ES-I3 (cell line): Measurements from ENCODE around the gene SPEG.

ENCODE experiments used
- H3K36me3 ChIP-seq: 2 replicates; pipeline ENCODE4 v1.6.1; 2013; ENCODE audit warnings: mild to moderate bottlenecking, low read length, control low read depth, moderate library complexity; ENCODE audit not compliant: insufficient read depth
- H3K4me1 ChIP-seq: 2 replicates; pipeline ENCODE4 v1.6.1; 2013; ENCODE audit warnings: mild to moderate bottlenecking, control low read depth, low read length; ENCODE audit not compliant: insufficient read depth
- H3K9ac ChIP-seq: 2 replicates; pipeline ENCODE4 v1.6.1; 2013; ENCODE audit warnings: low read depth, mild to moderate bottlenecking, low read length, moderate library complexity
- H3K9me3 ChIP-seq: 2 replicates; pipeline ENCODE4 v1.6.1; 2013; ENCODE audit warnings: mild to moderate bottlenecking, low read length, moderate library complexity; ENCODE audit not compliant: control insufficient read depth, insufficient read depth

The SPEG gene

DNA sequence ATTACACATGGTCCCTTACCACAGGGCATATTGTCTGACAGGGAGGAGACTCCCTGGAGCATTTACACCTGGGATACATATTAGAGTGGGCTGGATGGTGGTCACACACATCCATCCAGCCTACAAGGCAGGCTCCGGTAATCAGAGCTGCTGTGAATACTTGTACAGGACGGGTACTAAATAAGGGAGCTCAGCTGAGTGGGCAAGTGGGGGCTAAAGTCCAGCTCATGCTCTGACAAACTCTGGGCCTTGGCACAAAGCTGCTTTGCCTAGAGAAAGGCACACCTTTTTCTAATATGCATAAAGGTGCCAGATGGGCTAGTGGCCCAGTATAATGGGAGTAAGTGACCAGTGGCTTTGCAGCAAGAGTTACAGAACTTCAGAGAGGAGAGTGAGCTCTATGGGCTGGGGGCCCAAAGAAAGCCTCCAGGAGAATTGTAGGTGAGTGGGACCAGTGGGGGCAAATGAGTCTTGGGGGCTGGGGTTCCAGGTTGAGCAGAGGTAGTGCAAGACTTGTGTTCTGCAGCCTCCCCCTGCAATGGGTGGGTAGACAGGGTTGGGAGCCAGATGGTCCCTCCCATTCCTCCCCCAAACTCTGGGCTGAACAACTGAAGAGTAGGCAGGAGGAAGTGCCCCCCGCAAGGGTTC lies 110.8 kb downstream of the SPEG start:
- peaks cover 9% of the 10 kb centered on the region for H3K36me3 ChIP-seq

DNA sequence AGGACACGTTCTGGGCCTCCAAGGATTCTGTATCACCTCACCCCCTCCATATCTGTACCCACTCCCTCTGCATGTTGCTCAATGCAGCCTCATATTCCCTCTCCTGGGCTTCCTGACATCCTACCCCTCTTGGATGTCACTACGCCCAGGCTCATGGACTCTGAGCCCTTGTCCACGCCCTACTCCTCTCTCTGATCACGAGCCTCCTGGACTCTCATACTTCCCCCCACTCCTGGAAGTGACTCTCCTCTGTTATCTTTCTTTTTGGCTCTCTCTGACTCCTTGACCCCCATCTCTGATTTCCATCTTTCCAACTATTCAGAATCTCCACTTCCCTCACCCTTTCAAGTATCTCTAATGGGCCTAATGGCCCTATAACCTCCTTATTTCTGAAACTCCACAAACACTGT lies 111.3 kb downstream of the SPEG start:
- no peaks in the 10 kb centered on the region for H3K9me3 ChIP-seq
- H3K36me3 ChIP-seq = peaks cover 4% of the 10 kb centered on the region
- H3K9ac ChIP-seq = no peak overlapping the region
- H3K4me1 ChIP-seq = peaks cover 4% of the 10 kb centered on the region; the same call in 1 of the 2 replicates

More for the DNA sequence above, 110.8 kb downstream of the SPEG start:
- H3K4me1 ChIP-seq = peaks cover 4% of the 10 kb centered on the region; the same call in 1 of the 2 replicates
- no peaks in the 10 kb centered on the region for H3K9me3 ChIP-seq
- H3K9ac ChIP-seq = no peak overlapping the region

DNA sequence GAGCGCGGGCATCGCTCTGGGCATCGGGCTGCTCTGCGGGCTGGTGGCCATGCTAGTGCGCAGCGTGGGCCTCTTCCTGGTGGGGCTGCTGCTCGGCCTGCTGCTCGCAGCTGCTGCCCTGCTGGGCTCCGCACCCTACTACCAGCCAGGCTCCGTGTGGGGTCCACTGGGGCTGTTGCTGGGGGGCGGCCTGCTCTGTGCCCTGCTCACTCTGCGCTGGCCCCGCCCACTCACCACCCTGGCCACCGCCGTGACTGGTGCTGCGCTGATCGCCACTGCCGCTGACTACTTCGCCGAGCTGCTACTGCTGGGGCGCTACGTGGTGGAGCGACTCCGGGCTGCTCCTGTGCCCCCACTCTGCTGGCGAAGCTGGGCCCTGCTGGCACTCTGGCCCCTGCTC lies 113.0 kb downstream of the SPEG start:
- no peak overlapping the region for H3K9ac ChIP-seq
- H3K36me3 ChIP-seq = no peaks in the 10 kb centered on the region
- H3K9me3 ChIP-seq = no peaks in the 10 kb centered on the region
- no peaks in the 10 kb centered on the region for H3K4me1 ChIP-seq
